Activated CD4-positive, alpha-beta T cell treated with anti-CD3 and anti-CD28 coated beads, Interleukin-2, amount 50 U/mL, for 4 hours (primary cell): ENCODE results near the gene NCF2.

ENCODE experiments used
- DNase-seq, 2 experiments: peaks; one replicate each; pipeline ENCODE4 v3.0.0-alpha.2; 2020

The NCF2 gene

GRCh38 chr1:183611021-183611420, 20.8 kb upstream of the NCF2 start:
- no peak for DNase-seq

- no peak for DNase-seq
Measured at GRCh38 chr1:183609759-183610452, 19.6 kb upstream of the NCF2 start.

- DNase-seq: no peak
Measured at GRCh38 chr1:183609313-183609712, 19.1 kb upstream of the NCF2 start.

DNA sequence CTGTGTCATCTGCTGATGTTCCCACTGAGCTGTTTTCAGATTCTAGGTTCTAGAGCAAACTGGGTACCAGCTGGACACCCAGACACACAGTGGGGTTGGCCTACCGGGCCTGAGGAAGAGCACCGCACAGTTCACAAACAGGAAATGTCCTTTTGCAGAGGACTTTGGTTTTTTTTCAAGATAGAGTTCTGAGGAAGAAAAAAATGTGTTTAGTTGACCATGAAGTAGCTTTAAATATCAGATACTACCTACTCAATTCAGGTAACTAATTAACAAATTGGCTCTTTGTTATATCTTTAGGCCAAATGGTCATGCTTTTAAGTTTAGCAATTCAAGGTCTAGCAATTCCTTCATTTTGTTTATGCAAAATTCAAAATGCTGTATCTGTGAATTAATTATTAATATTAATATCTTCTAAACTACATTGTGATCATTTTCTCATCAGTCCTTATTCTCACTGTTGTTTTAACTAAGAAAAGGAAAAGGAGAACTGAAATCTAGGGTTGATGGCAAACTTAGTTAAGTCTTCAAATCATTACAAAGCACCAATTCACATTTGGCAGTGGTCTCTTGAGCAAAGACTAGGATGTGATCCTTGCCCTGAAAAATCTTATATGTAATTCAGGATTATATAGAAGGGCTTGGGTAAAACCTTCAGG, 17.2 kb upstream of the NCF2 start:
- DNase-seq: no peak

DNA sequence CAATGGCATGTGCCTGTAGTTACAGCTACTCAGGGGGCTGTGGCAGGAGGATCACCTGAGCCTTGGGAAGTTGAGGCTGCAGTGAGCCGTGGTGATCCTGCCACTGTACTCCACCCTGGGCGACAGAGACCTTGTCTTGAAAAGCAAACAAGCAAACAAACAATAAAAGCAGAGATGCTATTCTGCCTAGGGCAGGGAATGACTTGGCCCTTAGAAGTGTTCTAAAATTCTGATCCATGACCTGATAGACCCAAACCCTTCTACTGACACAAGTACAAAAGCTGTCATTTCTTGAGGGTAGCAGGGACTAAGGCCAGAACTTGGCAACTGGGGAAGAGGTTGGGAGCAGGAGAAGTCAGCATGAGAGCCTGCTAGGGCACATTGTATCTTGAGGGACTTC, 15.6 kb upstream of the NCF2 start:
- DNase-seq: no peak

DNA sequence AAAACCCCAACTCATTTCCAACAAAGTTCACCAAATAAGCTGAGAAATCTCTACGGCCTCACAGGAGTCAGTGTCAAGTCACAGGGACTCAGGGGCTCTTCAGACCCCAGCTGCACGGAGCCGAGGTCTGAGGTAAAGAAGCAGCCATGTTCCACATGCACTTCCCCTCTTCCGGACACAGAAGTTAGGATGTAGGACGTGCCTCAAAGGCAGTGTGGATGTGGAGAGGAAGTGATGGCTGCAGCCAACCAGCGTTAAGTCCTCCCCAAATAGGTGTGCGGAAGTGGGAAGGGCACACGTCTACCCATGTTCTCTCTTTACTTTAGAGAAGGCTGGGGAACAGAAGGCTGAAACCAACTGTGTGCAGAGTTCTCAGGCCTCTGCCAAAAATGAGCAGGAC, 14.6 kb upstream of the NCF2 start:
- DNase-seq: no peak

DNA sequence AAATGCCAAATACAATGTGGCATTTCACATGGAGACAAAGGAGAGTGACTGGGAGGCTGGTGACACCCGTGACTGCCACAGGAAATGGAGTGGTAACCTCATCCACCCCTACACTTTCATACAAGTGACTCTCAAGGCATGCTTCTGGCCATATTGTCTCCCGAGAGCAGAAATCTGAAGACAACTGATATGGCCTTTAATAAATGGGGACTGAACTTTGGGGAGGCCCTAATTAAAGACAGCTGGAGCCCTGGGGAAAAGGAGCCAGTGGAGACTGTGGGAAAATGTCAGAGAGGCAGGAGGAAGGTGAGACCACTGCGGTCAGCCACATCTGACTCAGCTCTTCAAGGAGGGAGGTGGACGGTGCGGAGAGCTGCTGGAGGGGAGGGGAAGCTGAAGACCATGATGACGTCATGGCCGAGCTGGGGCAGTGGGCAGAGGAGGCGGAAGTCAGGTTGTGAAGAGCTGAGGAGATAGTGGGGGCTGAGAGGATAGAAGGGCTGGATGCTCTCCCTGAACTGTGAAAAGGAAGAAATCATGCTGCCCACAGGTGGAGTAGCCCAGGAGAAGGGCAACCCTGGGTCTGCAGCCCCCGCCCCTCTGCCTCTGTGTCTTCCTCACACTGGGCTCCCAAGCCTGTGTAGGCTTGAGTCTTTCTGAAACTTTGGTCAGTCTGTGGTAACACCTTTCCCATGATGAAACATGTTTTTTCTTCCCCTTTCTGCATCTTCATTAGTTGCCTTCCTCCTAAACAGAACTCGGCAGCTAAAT, 14.0 kb upstream of the NCF2 start:
- no peak for DNase-seq

DNA sequence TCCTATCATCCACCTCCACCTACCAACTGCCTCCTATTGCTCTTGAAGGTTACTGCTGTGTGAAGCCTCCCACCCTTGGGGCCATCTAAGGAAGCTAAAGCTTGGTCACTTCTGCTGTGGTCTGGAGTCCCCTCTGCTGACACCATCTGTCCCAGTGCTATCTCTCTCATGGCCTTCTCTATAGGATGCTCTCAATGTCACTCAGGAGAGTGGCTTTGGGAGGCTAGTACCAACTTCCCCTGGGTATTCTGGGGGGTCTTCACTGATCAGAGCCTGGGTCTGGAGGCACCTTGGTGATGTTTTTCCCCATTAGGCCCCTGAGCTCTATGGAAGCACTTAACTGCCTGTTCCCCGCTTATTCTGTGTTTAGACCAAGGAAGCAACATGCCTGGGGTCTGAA, 12.3 kb upstream of the NCF2 start:
- no peak for DNase-seq

DNA sequence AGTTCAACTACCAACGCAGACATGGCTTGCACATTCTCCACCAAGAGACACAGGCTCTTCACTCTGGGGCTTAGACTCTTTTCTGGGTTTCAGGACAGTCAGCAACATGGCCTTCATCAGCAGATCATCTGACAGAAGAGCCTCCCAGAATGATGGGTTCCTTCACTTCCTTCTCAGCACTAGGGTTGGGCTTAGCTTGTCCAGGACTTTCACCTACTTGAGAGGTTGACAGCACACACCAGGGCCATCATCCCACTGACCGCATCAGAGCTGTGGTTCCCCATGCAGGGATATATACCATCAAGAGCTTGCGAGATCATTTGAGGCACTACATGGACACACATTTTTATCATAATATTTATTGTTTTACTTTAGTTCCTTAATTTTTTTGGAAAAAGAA, 10.4 kb upstream of the NCF2 start:
- DNase-seq: no peak

- DNase-seq: no peak
Measured at GRCh38 chr1:183600136-183600535, 9.9 kb upstream of the NCF2 start.

DNA sequence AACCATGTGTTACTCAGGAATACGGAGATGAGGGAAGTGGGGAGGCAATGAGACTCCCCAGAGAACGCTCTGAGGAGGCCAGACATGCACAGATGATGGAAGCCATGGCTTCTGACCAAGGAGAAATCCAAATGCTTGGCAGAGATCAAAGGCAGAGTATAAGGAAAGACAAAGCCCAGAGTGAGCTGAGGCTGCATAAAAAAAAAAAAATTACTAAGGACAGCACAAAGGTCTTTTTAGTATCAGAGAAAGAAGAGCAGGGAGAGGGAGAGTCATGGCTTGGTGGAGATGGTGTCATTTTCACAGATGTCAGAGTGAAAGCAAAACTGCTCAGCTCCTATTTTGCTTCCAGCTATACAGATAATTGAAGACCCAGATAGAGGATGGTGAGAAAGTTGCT, 8.1 kb upstream of the NCF2 start:
- no peak for DNase-seq

- no peak for DNase-seq
Measured at GRCh38 chr1:183597656-183598347, 7.5 kb upstream of the NCF2 start.

GRCh38 chr1:183596500-183596899, 6.2 kb upstream of the NCF2 start:
- no peak for DNase-seq

GRCh38 chr1:183595537-183595936, 5.3 kb upstream of the NCF2 start:
- no peak for DNase-seq

GRCh38 chr1:183593356-183593755, 3.1 kb upstream of the NCF2 start:
- DNase-seq: no peak

DNA sequence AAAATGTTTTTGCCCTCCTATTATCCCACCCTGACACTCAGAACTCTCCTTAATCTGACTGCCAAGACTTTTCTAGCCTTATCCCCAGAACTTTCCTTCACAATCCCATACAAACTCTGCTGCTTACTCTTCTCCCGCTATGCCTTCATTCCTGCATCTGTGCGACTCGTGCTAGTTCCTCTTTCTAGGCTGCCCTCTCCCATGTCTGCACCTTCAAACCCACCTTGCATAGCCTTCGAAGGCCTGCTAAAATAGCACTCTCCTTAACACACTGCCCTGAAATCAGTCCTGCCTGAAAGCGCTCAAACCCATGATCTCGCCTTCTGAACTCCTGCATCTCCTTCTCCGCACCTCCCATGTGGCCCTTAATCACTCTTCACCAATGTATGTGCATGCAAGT, 2.5 kb upstream of the NCF2 start:
- no peak for DNase-seq

DNA sequence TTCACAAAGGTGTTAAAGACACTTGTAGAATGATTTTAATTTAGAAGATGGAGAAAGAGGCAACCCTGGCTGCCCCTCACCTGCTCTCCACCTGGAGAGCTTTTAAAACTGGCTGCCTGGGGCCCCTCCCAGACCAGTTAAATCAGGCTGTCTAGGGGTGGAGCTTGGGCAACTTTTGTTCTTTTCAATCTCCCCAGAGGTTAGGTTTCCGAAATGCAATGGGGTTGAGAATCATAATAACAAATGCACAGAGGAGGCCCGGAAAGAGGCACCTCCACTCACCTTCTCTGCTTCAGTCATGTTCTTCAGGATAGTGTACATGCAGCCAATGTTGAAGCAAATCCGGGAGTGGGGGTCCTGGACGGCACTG, 400 bp downstream of the NCF2 start:
- no peak for DNase-seq

- DNase-seq: no peak
Measured at GRCh38 chr1:183589384-183589783, 875 bp downstream of the NCF2 start.

- no peak for DNase-seq
Measured at GRCh38 chr1:183588827-183589226, 1.4 kb downstream of the NCF2 start.

GRCh38 chr1:183586926-183587325, 3.3 kb downstream of the NCF2 start:
- no peak for DNase-seq

GRCh38 chr1:183586455-183586854, 3.8 kb downstream of the NCF2 start:
- DNase-seq: no peak

- DNase-seq: no peak
Measured at GRCh38 chr1:183585038-183585437, 5.2 kb downstream of the NCF2 start.

- DNase-seq: no peak
Measured at GRCh38 chr1:183584147-183584546, 6.1 kb downstream of the NCF2 start.

GRCh38 chr1:183583466-183583865, 6.8 kb downstream of the NCF2 start:
- no peak for DNase-seq
